DMS 273 treated with DMSO at 0.1 percent for 48 hours (cell line): Measurements from ENCODE around the gene CRTC2.

Experiments
- DNase-seq: peaks from one replicate; lab custom pipeline; 2025; lab: John Stamatoyannopoulos, UW

CRTC2 gene

GRCh38 chr1:153976819-153977249 lies 18.4 kb upstream of the CRTC2 start:
- DNase-seq, result no peak

GRCh38 chr1:153973525-153973924 lies 15.1 kb upstream of the CRTC2 start:
- DNase-seq, result no peak

GRCh38 chr1:153973071-153973470 lies 14.7 kb upstream of the CRTC2 start:
- DNase-seq, result no peak

GRCh38 chr1:153970346-153970745 lies 11.9 kb upstream of the CRTC2 start:
- no peak for DNase-seq

- no peak for DNase-seq
These were observed 10.6 kb upstream of the CRTC2 start for GRCh38 chr1:153968972-153969371.

GRCh38 chr1:153968408-153968807 lies 10.0 kb upstream of the CRTC2 start:
- no peak for DNase-seq

- no peak for DNase-seq
These were observed 9.6 kb upstream of the CRTC2 start for GRCh38 chr1:153968000-153968363.

GRCh38 chr1:153967107-153967999 lies 8.9 kb upstream of the CRTC2 start, which contains the start of gene CREB3L4:
TSS of gene CREB3L4 (plus strand) at chr1:153967902. CDS start at chr1:153968526, 624 bp downstream.
- DNase-seq, result peak; percentile 97

- DNase-seq, result no peak
These were observed 5.5 kb upstream of the CRTC2 start for GRCh38 chr1:153963850-153964331.

- DNase-seq, result peak; percentile 94
These were observed 4.8 kb upstream of the CRTC2 start, which contains the start of gene SLC39A1 for GRCh38 chr1:153963030-153963849. TSS of gene SLC39A1 (minus strand) at chr1:153963537. CDS start at chr1:153962715, 822 bp downstream.

GRCh38 chr1:153962088-153963029 lies 3.9 kb upstream of the CRTC2 start:
- DNase-seq, result no peak

- no peak for DNase-seq
These were observed 3.0 kb upstream of the CRTC2 start for GRCh38 chr1:153961421-153961820.

- DNase-seq, result no peak
These were observed 1.8 kb upstream of the CRTC2 start for GRCh38 chr1:153960206-153960605.

GRCh38 chr1:153959454-153959853 lies 1.0 kb upstream of the CRTC2 start:
- no peak for DNase-seq

- no peak for DNase-seq
These were observed 499 bp upstream of the CRTC2 start for GRCh38 chr1:153958961-153959260.

GRCh38 chr1:153957744-153958110 lies 685 bp downstream of the CRTC2 start:
- no peak for DNase-seq

GRCh38 chr1:153956997-153957715 lies 1.3 kb downstream of the CRTC2 start:
- no peak for DNase-seq

GRCh38 chr1:153954826-153955225 lies 3.6 kb downstream of the CRTC2 start:
- DNase-seq, result no peak

- DNase-seq, result no peak
These were observed 4.5 kb downstream of the CRTC2 start for GRCh38 chr1:153953859-153954365.

- DNase-seq, result no peak
These were observed 6.6 kb downstream of the CRTC2 start for GRCh38 chr1:153951801-153952200.

- DNase-seq, result no peak
These were observed 7.2 kb downstream of the CRTC2 start for GRCh38 chr1:153951183-153951582.
